Stimulated activated effector memory CD8-positive, alpha-beta T cell treated with anti-CD3 and anti-CD28 coated beads, Interleukin-12 subunit alpha, Interleukin-12 subunit beta, amount 100 ng/mL, for 72 hours (primary cell): ENCODE data around the gene USHBP1.

Experiments
- ATAC-seq: fragments of 150-1000 bp; cut with Tn5 transposase; 2 replicates; pipeline ENCODE4 v1.10.0; 2021
- DNase-seq, 2 donors: peaks; one replicate each; pipeline ENCODE4 v3.0.0; 2021 to 2022; ENCODE audit warnings: low spot score in 2 of 2
- H3K27ac Mint-ChIP-seq: one replicate; pipeline ENCODE4 v1.8.0; 2022; ENCODE audit warnings: mild to moderate bottlenecking, mixed read lengths
- H3K36me3 Mint-ChIP-seq: one replicate; pipeline ENCODE4 v1.8.0; 2022; ENCODE audit warnings: mild to moderate bottlenecking, mixed read lengths
- H3K4me1 Mint-ChIP-seq: one replicate; pipeline ENCODE4 v1.8.0; 2022; ENCODE audit warnings: mixed read lengths
- H3K4me3 Mint-ChIP-seq: one replicate; pipeline ENCODE4 v1.8.0; 2022; ENCODE audit warnings: mild to moderate bottlenecking, mixed read lengths
- H3K9me3 Mint-ChIP-seq: one replicate; pipeline ENCODE4 v1.8.0; 2022; ENCODE audit warnings: mixed read lengths

The USHBP1 gene

GRCh38 chr19:17264641-17264979 lies at the start of gene USHBP1:
USHBP1 (minus strand) TSS chr19:17264745; CDS start chr19:17264299, 446 bp downstream.
- ATAC-seq (no peak), DNase-seq (no peak)
- Mint-ChIP-seq H3K4me3 (no peak within 1 kb of the TSS), H3K36me3 (peaks cover 27% of the 10 kb centered on the region), H3K4me1 (peaks cover 22% of the 10 kb centered on the region), H3K27ac (peak within 1 kb of the TSS; percentile 80), H3K9me3 (no peaks in the 10 kb centered on the region)

GRCh38 chr19:17314007-17314593 lies 49.6 kb upstream of the USHBP1 start:
- DNase-seq (no peak), ATAC-seq (no peak)
- H3K4me3 Mint-ChIP-seq: no peak overlapping the region
- no peaks in the 10 kb centered on the region for H3K9me3 Mint-ChIP-seq
- H3K27ac Mint-ChIP-seq: no peak overlapping the region
- peaks cover 85% of the 10 kb centered on the region for H3K36me3 Mint-ChIP-seq
- H3K4me1 Mint-ChIP-seq: peaks cover 41% of the 10 kb centered on the region

GRCh38 chr19:17312189-17313113 lies 47.9 kb upstream of the USHBP1 start:
- no peaks in the 10 kb centered on the region for H3K9me3 Mint-ChIP-seq
- peaks cover 71% of the 10 kb centered on the region for H3K36me3 Mint-ChIP-seq
- H3K4me3 Mint-ChIP-seq: no peak overlapping the region
- no peak for DNase-seq
- no peak for ATAC-seq
- H3K4me1 Mint-ChIP-seq: peaks cover 46% of the 10 kb centered on the region
- peak overlapping the region; percentile 14 for H3K27ac Mint-ChIP-seq

- Mint-ChIP-seq H3K4me3 (peak overlapping the region; percentile 88), H3K4me1 (peaks cover 50% of the 10 kb centered on the region), H3K36me3 (peaks cover 62% of the 10 kb centered on the region), H3K9me3 (no peaks in the 10 kb centered on the region), H3K27ac (no peak overlapping the region)
- ATAC-seq (no peak), DNase-seq (no peak)
These were observed 47.1 kb upstream of the USHBP1 start for GRCh38 chr19:17311455-17312188.

GRCh38 chr19:17309965-17310461 lies 45.5 kb upstream of the USHBP1 start:
- Mint-ChIP-seq H3K4me1 (peaks cover 50% of the 10 kb centered on the region), H3K9me3 (no peaks in the 10 kb centered on the region), H3K36me3 (peaks cover 57% of the 10 kb centered on the region), H3K27ac (peak overlapping the region; percentile 91), H3K4me3 (peak overlapping the region; percentile 88)
- DNase-seq (no peak), ATAC-seq (no peak)

GRCh38 chr19:17309198-17309964 lies 44.8 kb upstream of the USHBP1 start, which contains the start of gene DDA1:
DDA1 (plus strand) TSS chr19:17309563; CDS start chr19:17309655, 92 bp downstream.
- Mint-ChIP-seq H3K27ac (peak within 1 kb of the TSS; percentile 91), H3K4me3 (peak within 1 kb of the TSS; percentile 88), H3K4me1 (peaks cover 55% of the 10 kb centered on the region), H3K36me3 (peaks cover 57% of the 10 kb centered on the region), H3K9me3 (no peaks in the 10 kb centered on the region)
- ATAC-seq: peak; percentile 84
- DNase-seq: peak; percentile 87 to 98

GRCh38 chr19:17307876-17308377 lies 43.4 kb upstream of the USHBP1 start:
- ATAC-seq: no peak
- Mint-ChIP-seq H3K9me3 (no peaks in the 10 kb centered on the region), H3K4me3 (peak overlapping the region; percentile 78), H3K27ac (peak overlapping the region; percentile 82), H3K36me3 (peaks cover 42% of the 10 kb centered on the region), H3K4me1 (peaks cover 58% of the 10 kb centered on the region)
- no peak for DNase-seq

- Mint-ChIP-seq H3K4me1 (peaks cover 48% of the 10 kb centered on the region), H3K27ac (peak overlapping the region; percentile 83), H3K4me3 (peak overlapping the region; percentile 78), H3K36me3 (peaks cover 29% of the 10 kb centered on the region), H3K9me3 (no peaks in the 10 kb centered on the region)
- ATAC-seq (no peak), DNase-seq (no peak)
These were observed 41.8 kb upstream of the USHBP1 start for GRCh38 chr19:17306285-17306714.

GRCh38 chr19:17305517-17306284 lies 41.2 kb upstream of the USHBP1 start, which contains the start of gene MRPL34:
MRPL34 (plus strand) TSS chr19:17305872; CDS start chr19:17305893, 21 bp downstream.
- Mint-ChIP-seq H3K4me3 (peak within 1 kb of the TSS; percentile 78), H3K4me1 (peaks cover 44% of the 10 kb centered on the region), H3K27ac (peak within 1 kb of the TSS; percentile 83), H3K9me3 (no peaks in the 10 kb centered on the region), H3K36me3 (peaks cover 27% of the 10 kb centered on the region)
- ATAC-seq: peak; percentile 83
- DNase-seq: peak; percentile 87 to 98

- Mint-ChIP-seq H3K36me3 (peaks cover 22% of the 10 kb centered on the region), H3K4me1 (peaks cover 39% of the 10 kb centered on the region), H3K4me3 (peak overlapping the region; percentile 78), H3K9me3 (no peaks in the 10 kb centered on the region), H3K27ac (peak overlapping the region; percentile 83)
- no peak for ATAC-seq
- no peak for DNase-seq
These were observed 40.6 kb upstream of the USHBP1 start for GRCh38 chr19:17305216-17305516.

- Mint-ChIP-seq H3K9me3 (no peaks in the 10 kb centered on the region), H3K27ac (peak overlapping the region; percentile 83), H3K4me1 (peaks cover 36% of the 10 kb centered on the region), H3K4me3 (peak overlapping the region; percentile 78), H3K36me3 (peaks cover 20% of the 10 kb centered on the region)
- DNase-seq: no peak
- ATAC-seq: no peak
These were observed 40.1 kb upstream of the USHBP1 start for GRCh38 chr19:17304386-17305215.

- H3K4me3 Mint-ChIP-seq: peak overlapping the region; percentile 66
- H3K4me1 Mint-ChIP-seq: peaks cover 31% of the 10 kb centered on the region
- ATAC-seq (no peak), DNase-seq (no peak)
- no peaks in the 10 kb centered on the region for H3K9me3 Mint-ChIP-seq
- peak overlapping the region; percentile 82 for H3K27ac Mint-ChIP-seq
- peaks cover 13% of the 10 kb centered on the region for H3K36me3 Mint-ChIP-seq
These were observed 39.4 kb upstream of the USHBP1 start for GRCh38 chr19:17303940-17304267.

GRCh38 chr19:17303167-17303939 lies 38.8 kb upstream of the USHBP1 start, which contains the start of gene ABHD8:
ABHD8 (minus strand) TSS chr19:17303425; CDS start chr19:17301616, 1,809 bp downstream.
- no peaks in the 10 kb centered on the region for H3K9me3 Mint-ChIP-seq
- peak; percentile 90 to 98 for DNase-seq
- peaks cover 13% of the 10 kb centered on the region for H3K36me3 Mint-ChIP-seq
- peak within 1 kb of the TSS; percentile 82 for H3K27ac Mint-ChIP-seq
- peak within 1 kb of the TSS; percentile 66 for H3K4me3 Mint-ChIP-seq
- H3K4me1 Mint-ChIP-seq: peaks cover 29% of the 10 kb centered on the region
- peak; percentile 78 for ATAC-seq
